ENCODE measurements around the gene XXYLT1. TPM values are rescaled to one million over a fixed set of nuclear protein-coding genes. Genes with fewer than 3 reads are reported as not detected.
"Not testable (repeated sequence)": the region's sequence is repeated elsewhere in the genome, so short reads cannot be mapped to it uniquely, and the experiment has no call there.

Gene XXYLT1
- total and polyA plus RNA-seq, 2 of the 8 experiments (the other 6 are each of a cell fraction or from before 2014, with no cell fraction given) = 18.9 to 23.8 TPM

- H2AK5ac ChIP-seq (ENCODE audit: low read depth, low read length); H3K14ac ChIP-seq (ENCODE audit: insufficient read length); H2BK5ac ChIP-seq (ENCODE audit: low read depth, low read length); H2BK120ac ChIP-seq (replicated peaks; ENCODE audit: low read depth, low read length); H3K79me2 ChIP-seq (ENCODE audit: control insufficient read depth in 1 of 2, insufficient read depth in 2 of 2, low read length in 2 of 2); FAIRE-seq; POLR2A ChIA-PET (ENCODE audit: partially characterized antibody); H4K91ac ChIP-seq (replicated peaks; ENCODE audit: insufficient read length, low read length); H3K79me1 ChIP-seq (ENCODE audit: low read depth, low read length); H3K27me3 ChIP-seq (replicated peaks in 1 of 4; ENCODE audit: control insufficient read depth in 3 of 4, extremely low read depth in 1 of 4, insufficient read depth in 3 of 4, low read length in 3 of 4); H4K5ac ChIP-seq (ENCODE audit: insufficient read length, low read depth, low read length); H4K20me1 ChIP-seq (replicated peaks in 1 of 2; ENCODE audit: control insufficient read depth in 1 of 2, insufficient read depth in 2 of 2, low read length in 2 of 2); H3K4me3 ChIP-seq (ENCODE audit: extremely low read depth in 1 of 4, insufficient read depth in 2 of 4, low read depth in 3 of 4, low read length in 4 of 4); H3K36me3 ChIP-seq (ENCODE audit: control insufficient read depth in 2 of 4, insufficient read depth in 4 of 4, low read length in 3 of 4); H3K9ac ChIP-seq (replicated peaks in 1 of 4; ENCODE audit: extremely low read depth in 1 of 4, low read depth in 3 of 4, low read length in 3 of 4); H3K4me2 ChIP-seq (ENCODE audit: insufficient read depth in 1 of 2, low read depth in 2 of 2, low read length in 2 of 2); H3K56ac ChIP-seq (replicated peaks; ENCODE audit: insufficient read length, low read depth, low read length); DNase-seq (ENCODE audit: low read depth in 1 of 2, low spot score in 2 of 2); H2BK20ac ChIP-seq (ENCODE audit: low read length); H3K23ac ChIP-seq (ENCODE audit: insufficient read length); H3K27ac ChIP-seq (ENCODE audit: low read depth, low read length); H3K23me2 ChIP-seq (ENCODE audit: low read depth, low read length); H3K18ac ChIP-seq (ENCODE audit: extremely low read depth, low read length); H2AFZ ChIP-seq (ENCODE audit: low read length); H4K8ac ChIP-seq (ENCODE audit: extremely low read depth, insufficient read depth, low read length); H3K9me3 ChIP-seq (ENCODE audit: insufficient read depth in 2 of 2, low read depth in 1 of 2, low read length in 1 of 2); H2BK15ac ChIP-seq (ENCODE audit: low read length); H2BK12ac ChIP-seq (ENCODE audit: low read depth, low read length); H3K4ac ChIP-seq (replicated peaks; ENCODE audit: insufficient read length, low read depth, low read length): not testable (repeated sequence)
- WGBS, 2 experiments (ENCODE audit: extremely low coverage in 1 of 2, insufficient coverage in 1 of 2, insufficient read length in 1 of 2, insufficient replicate concordance in 2 of 2, low coverage in 1 of 2, low lambda C conversion rate in 2 of 2, missing lambda C conversion rate in 1 of 2) = 87% methylated on average over 3 of the region's 3 CpGs; no CpG with 5 or more reads in 1 of the 2 experiments
- H3K4me1 ChIP-seq (replicated peaks in 1 of 4; ENCODE audit: control insufficient read depth in 3 of 4, insufficient read depth in 4 of 4, low read length in 3 of 4) = peaks cover 7 to 27% (median 15%) of the 10 kb centered on the region in 4 experiments
- CTCF ChIA-PET (ENCODE audit: partially characterized antibody) = interaction anchor here (1.0 to 5.1 kb wide), 4 partner anchors 12 to 86 kb away, joined by 3 to 23 read pairs (median 3); no protein-coding TSS in a partner anchor
Observed at GRCh38 chr3:195037586-195037985, 233.4 kb downstream of the XXYLT1 start.
